GM12878 (cell line): ENCODE results near the gene LSM12. TPM values are rescaled to one million over a fixed set of nuclear protein-coding genes. Genes with fewer than 3 reads are reported as not detected.

Experiments
- ATAC-seq: fragments of 200-7000 bp; cut with Tn5 transposase; 3 replicates; pipeline ENCODE4 v1.9.1; 2020; ENCODE audit warnings: mild to moderate bottlenecking, moderate library complexity
- BruUV-seq: library from RNA; stranded (reverse); fragments of 400-500 nt; replicated peaks from 2 replicates; lab custom pipeline; 2021; lab: Mats Ljungman, UMichigan
- CTCF ChIA-PET: fragments of 300-600 bp; sonication (Branson Sonifier 250); formaldehyde crosslinking; extraction: SDS; loops from one replicate; lab custom pipeline; 2021; ENCODE audit warnings: inconsistent platforms; lab: Yijun Ruan, JAX
- POLR2A ChIA-PET: fragments of 350-600 bp; formaldehyde crosslinking; extraction: SDS; loops from one replicate; lab custom pipeline; 2021; ENCODE audit warnings: inconsistent platforms; lab: Charles Lee
- RAD21 ChIA-PET: fragments of 300-600 bp; sonication (Branson Sonifier 250); formaldehyde crosslinking; loops from one replicate; lab custom pipeline; 2023; ENCODE audit warnings: antibody characterized with exemption; ENCODE audit not compliant: unreplicated experiment; lab: Charles Lee
- SMC1A ChIA-PET: fragments of 300-600 bp; sonication (Branson Sonifier 250); formaldehyde crosslinking; loops from one replicate; lab custom pipeline; 2023; ENCODE audit not compliant: unreplicated experiment, uncharacterized antibody; lab: Charles Lee
- DNase-seq: peaks from one replicate; pipeline ENCODE4 v3.0.0-alpha.2; 2011; ENCODE audit warnings: low read depth, low spot score
- FAIRE-seq: peaks from 3 replicates; lab custom pipeline; 2011; peaks lifted over from hg19 to GRCh38; lab: Jason Lieb, UNC
- H2AFZ ChIP-seq: 2 replicates; pipeline ENCODE4 v1.6.0; 2011; ENCODE audit warnings: low read depth, low read length, control low read depth; ENCODE audit not compliant: control insufficient read depth
- H3K27ac ChIP-seq: 2 replicates; pipeline ENCODE4 v1.5.1; 2011; ENCODE audit warnings: control low read depth; ENCODE audit not compliant: control insufficient read depth, insufficient read depth
- H3K27me3 ChIP-seq, 2 experiments: replicated peaks in 1 of 2; 2 replicates each; pipeline versions ENCODE4 v1.6.0 to v1.6.1; 2011; ENCODE audit warnings: low read length in 1 of 2; ENCODE audit not compliant: control insufficient read depth in 2 of 2, insufficient read depth in 2 of 2
- H3K36me3 ChIP-seq, 2 experiments: 2 replicates each; pipeline ENCODE4 v1.5.1; 2011; ENCODE audit warnings: low read length in 1 of 2; ENCODE audit not compliant: control insufficient read depth in 2 of 2, insufficient read depth in 2 of 2
- H3K4me1 ChIP-seq: 2 replicates; pipeline ENCODE4 v1.6.1; 2011; ENCODE audit warnings: mild to moderate bottlenecking, low read length, moderate library complexity, mixed read lengths; ENCODE audit not compliant: control insufficient read depth, insufficient read depth
- H3K4me2 ChIP-seq: 2 replicates; pipeline ENCODE4 v1.6.0; 2011; ENCODE audit warnings: control low read depth; ENCODE audit not compliant: control insufficient read depth, insufficient read depth
- H3K4me3 ChIP-seq: fragments of 200-600 bp; sonication (generic); 2 replicates; pipeline ENCODE4 v1.5.1; 2016
- H3K79me2 ChIP-seq: 2 replicates; pipeline ENCODE4 v1.6.0; 2011; ENCODE audit warnings: low read length; ENCODE audit not compliant: control insufficient read depth, insufficient read depth
- H3K9ac ChIP-seq: 2 replicates; pipeline ENCODE4 v1.8.0; 2011; ENCODE audit warnings: low read length, control low read depth, mixed read lengths; ENCODE audit not compliant: control insufficient read depth, insufficient read depth
- H3K9me3 ChIP-seq: replicated peaks from 3 replicates; pipeline ENCODE4 v1.5.1; 2011; ENCODE audit warnings: mild to moderate bottlenecking, low read length; ENCODE audit not compliant: control insufficient read depth, insufficient read depth
- H4K20me1 ChIP-seq: 2 replicates; pipeline ENCODE4 v1.6.0; 2011; ENCODE audit not compliant: control insufficient read depth, insufficient read depth
- ATF3 ChIP-seq: IDR thresholded peaks from 2 replicates; pipeline ENCODE4 v1.6.1; 2011; ENCODE audit warnings: low read depth, mild to moderate bottlenecking, low read length, moderate library complexity, borderline replicate concordance; ENCODE audit errors: extremely low read depth
- ATF7 ChIP-seq: fragments of 450-650 bp; IDR thresholded peaks from 2 replicates; pipeline ENCODE4 v1.6.1; 2016; ENCODE audit warnings: low read depth, mild to moderate bottlenecking
- BCL11A ChIP-seq: IDR thresholded peaks from 2 replicates; pipeline ENCODE4 v1.6.1; 2011; ENCODE audit warnings: low read depth, low read length
- CBX3 ChIP-seq: fragments of 200-600 bp; sonication (generic); IDR thresholded peaks from 2 replicates; pipeline ENCODE4 v1.6.1; 2016; ENCODE audit warnings: low read depth, borderline replicate concordance
- CEBPB ChIP-seq, 2 experiments: fragments of 150-350 bp in 1 of 2; IDR thresholded peaks; 2 replicates each; pipeline ENCODE4 v1.6.1; 2012 to 2014; ENCODE audit warnings: low read depth in 2 of 2, low read length in 2 of 2, borderline replicate concordance in 1 of 2, inconsistent platforms in 1 of 2
- CHD4 ChIP-seq: fragments of 200-600 bp; sonication (generic); IDR thresholded peaks from 2 replicates; pipeline ENCODE4 v1.6.1; 2016; ENCODE audit warnings: mild to moderate bottlenecking
- DPF2 ChIP-seq: fragments of 450-650 bp; IDR thresholded peaks from 2 replicates; pipeline ENCODE4 v1.6.1; 2017; ENCODE audit warnings: mild to moderate bottlenecking
- E2F8 ChIP-seq: fragments of 450-650 bp; IDR thresholded peaks from 2 replicates; pipeline ENCODE4 v1.6.1; 2018; ENCODE audit warnings: mild to moderate bottlenecking, low read depth, moderate library complexity; ENCODE audit not compliant: partially characterized antibody
- EP300 ChIP-seq, 2 experiments: fragments of 150-350 bp in 1 of 2; IDR thresholded peaks; 2 replicates each; pipeline ENCODE4 v1.6.1; 2011 to 2012; ENCODE audit warnings: low read depth in 2 of 2, low read length in 2 of 2, borderline replicate concordance in 1 of 2, improper control_type of control experiment in 1 of 2, inconsistent platforms in 1 of 2; ENCODE audit not compliant: control insufficient read depth in 1 of 2
- HDAC6 ChIP-seq: fragments of 200-600 bp; sonication (generic); IDR thresholded peaks from one replicate; pipeline ENCODE4 v1.8.0; 2017; ENCODE audit warnings: antibody characterized with exemption; ENCODE audit not compliant: unreplicated experiment
- IKZF1 ChIP-seq: fragments of 450-650 bp; conservative IDR thresholded peaks from 2 replicates; pipeline ENCODE4 v1.6.1; 2017; ENCODE audit warnings: antibody characterized with exemption, mild to moderate bottlenecking
- LARP7 ChIP-seq: fragments of 450-650 bp; IDR thresholded peaks from 2 replicates; pipeline ENCODE4 v1.6.1; 2017; ENCODE audit warnings: mild to moderate bottlenecking
- MEF2A ChIP-seq: IDR thresholded peaks from 2 replicates; pipeline ENCODE4 v1.6.1; 2011; ENCODE audit warnings: low read depth, mild to moderate bottlenecking, low read length, moderate library complexity; ENCODE audit not compliant: insufficient read depth
- TCF12 ChIP-seq: IDR thresholded peaks from 2 replicates; pipeline ENCODE4 v1.6.1; 2011; ENCODE audit warnings: low read depth, mild to moderate bottlenecking, low read length
- ZBTB40 ChIP-seq: fragments of 450-650 bp; IDR thresholded peaks from 2 replicates; pipeline ENCODE4 v1.6.1; 2016; ENCODE audit warnings: mild to moderate bottlenecking, moderate library complexity, borderline replicate concordance
- ZNF274 ChIP-seq: IDR thresholded peaks from one replicate; pipeline ENCODE4 v1.8.0; 2011; ENCODE audit not compliant: insufficient read length, insufficient read depth
- WGBS: methylation state at CpG from one replicate; pipeline ENCODE4 v1.1.6; 2016; ENCODE audit warnings: low lambda C conversion rate; ENCODE audit not compliant: insufficient replicate concordance, insufficient coverage; ENCODE audit errors: missing lambda C conversion rate; 5-methylcytosine and 5-hydroxymethylcytosine counted together
- in situ Hi-C: fragments of 300-500 bp; cut with MboI; formaldehyde crosslinking; loops from 9 replicates; pipeline ENCODE4 v1.14.3; 2018; ENCODE audit warnings: mixed read lengths
- intact Hi-C: fragments of 100-400 bp; cut with micrococcal nuclease; formaldehyde crosslinking; loops from one replicate; pipeline ENCODE4 v1.14.2; 2022; ENCODE audit not compliant: unreplicated experiment
- polyA plus RNA-seq, 11 experiments: library from polyadenylated mRNA; depleted of rRNA in 4 of 11; unstranded in 6 of 11; stranded (reverse) in 5 of 11; fragments of >200 nt; fragmentation: Nextera tagmentation in 4 of 11; fragmentation: Illumina TruSeq in 1 of 11; extraction: Ambion mirVana in 4 of 11; extraction: Trizol in 1 of 11; gene quantifications; 1 replicate in 1 of 11; 2 replicates in 10 of 11; pipeline versions ENCODE4 v1.2.1 to v1.2.3, GENCODE V29; 2011 to 2016; ENCODE audit warnings: inconsistent platforms in 2 of 11, missing spikeins in 2 of 11, low read depth in 1 of 11
- total RNA-seq, 4 experiments: library from RNA; depleted of rRNA in 3 of 4; stranded (reverse); fragments of >200 nt in 3 of 4; fragmentation: Illumina TruSeq in 1 of 4; extraction: Trizol in 1 of 4; gene quantifications; 2 replicates each; pipeline versions ENCODE4 v1.2.1 to v1.2.3, GENCODE V29; 2013 to 2021

The LSM12 gene
- total and polyA plus RNA-seq, 10 of the 15 experiments (the other 5 are each of a cell fraction or from before 2014, with no cell fraction given): 51.1 to 206 (median 70.8) TPM

DNA sequence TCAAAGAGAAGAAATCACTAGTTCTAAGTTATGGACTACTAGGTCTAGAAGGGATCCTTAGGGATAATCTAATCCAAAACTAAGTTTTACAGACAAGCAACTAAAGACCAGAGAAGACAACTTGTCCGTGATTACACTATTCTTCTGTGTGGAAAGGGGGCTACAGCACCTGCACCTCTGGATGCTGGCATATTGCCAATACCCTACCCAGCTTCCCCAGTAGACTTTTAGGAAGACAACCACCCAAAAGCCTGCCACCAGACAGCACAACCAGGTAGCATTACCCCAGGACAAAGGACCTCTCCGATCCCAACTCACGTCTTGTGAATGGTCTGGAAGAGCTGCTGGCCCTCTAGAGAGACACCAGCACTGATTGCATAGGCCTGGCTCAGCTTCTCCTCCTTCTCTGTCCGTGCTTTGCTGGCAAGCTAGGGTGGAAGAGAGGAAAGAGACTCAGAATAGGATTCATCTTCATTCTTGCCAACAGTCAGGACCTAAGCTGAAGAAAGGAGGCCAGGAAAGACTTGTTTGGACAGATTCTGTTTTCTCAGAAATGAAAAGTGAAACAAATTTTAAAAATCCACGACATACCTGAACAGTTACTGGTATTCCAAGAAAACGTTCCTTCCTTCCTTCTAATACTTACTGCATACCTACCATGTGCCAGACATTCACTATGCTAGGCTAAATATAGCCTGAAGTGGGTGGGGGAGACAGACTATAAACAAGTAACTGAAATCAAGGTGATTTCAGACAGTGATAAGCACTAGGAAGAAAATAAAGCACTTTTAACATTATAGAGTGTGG is 26.4 kb downstream of the LSM12 start:
- in situ Hi-C loops: loop anchor here (5.0 kb wide), 1 partner anchor 98 kb away; the partner anchor contains the start of gene PPY
- peaks cover 17 to 24% of the 10 kb centered on the region in 2 experiments for H3K36me3 ChIP-seq
- ChIA-PET CTCF (interaction anchor here (0.9 to 5.1 kb wide), 11 partner anchors 13 to 110 kb away, joined by 3 to 42 read pairs (median 4); partner anchors contain the start of genes HDAC5 and TMEM101), POLR2A (no interaction called here), SMC1A (interaction anchor here (2.0 to 4.7 kb wide), 2 partner anchors 75 to 96 kb away, joined by 12 to 20 read pairs; no protein-coding TSS in a partner anchor), RAD21 (interaction anchor here (0.6 to 2.9 kb wide), 3 partner anchors 69 to 96 kb away, joined by 3 to 26 read pairs (median 9); no protein-coding TSS in a partner anchor)
- H3K4me3 ChIP-seq: no peak overlapping the region
- no peak overlapping the region for H3K9ac ChIP-seq
- intact Hi-C loops: no loop called here
- H3K27me3 ChIP-seq: no peaks in the 10 kb centered on the region
- peak overlapping the region; percentile 11; the same call in 1 of the 2 replicates for H3K27ac ChIP-seq
- H4K20me1 ChIP-seq: no peaks in the 10 kb centered on the region
- ATAC-seq: no peak
- H3K79me2 ChIP-seq: peaks cover 16% of the 10 kb centered on the region
- H3K9me3 ChIP-seq: no peaks in the 10 kb centered on the region
- no peaks in the 10 kb centered on the region for H3K4me1 ChIP-seq
- FAIRE-seq: no peak
- DNase-seq: no peak
- BruUV-seq: no TSS peak
- H3K4me2 ChIP-seq: no peak overlapping the region
- H2AFZ ChIP-seq: no peak overlapping the region
- WGBS: 74% methylated on average over 6 of the region's 6 CpGs
- TF ChIP-seq EP300 (IDR thresholded peaks at IDR 0.05; ENCODE audit: borderline replicate concordance in 1 of 2, control insufficient read depth in 1 of 2, low read depth in 2 of 2, low read length in 2 of 2): no peak
- TF ChIP-seq HDAC6: no peak
- no peak for TF ChIP-seq E2F8
- no peak for TF ChIP-seq MEF2A
- TF ChIP-seq ZNF274: no peak
- no peak for TF ChIP-seq IKZF1
- no peak for TF ChIP-seq TCF12
- no peak for TF ChIP-seq CEBPB (IDR thresholded peaks at IDR 0.05; ENCODE audit: borderline replicate concordance in 1 of 2, low read depth in 2 of 2, low read length in 2 of 2)
- no peak for TF ChIP-seq CHD4
- TF ChIP-seq CBX3: no peak
- TF ChIP-seq ZBTB40: no peak
- TF ChIP-seq DPF2: no peak
- TF ChIP-seq ATF7: no peak
- no peak for TF ChIP-seq ATF3
- TF ChIP-seq LARP7: no peak
- TF ChIP-seq BCL11A: no peak
